CD14-positive monocyte (primary cell): ENCODE data around the gene HMGN1. TPM values are rescaled to one million over a fixed set of nuclear protein-coding genes. Genes with fewer than 3 reads are reported as not detected.

ENCODE experiments used
- DNase-seq, 3 donors: peaks; one replicate each; pipeline ENCODE4 v3.0.0-alpha.2; 2011 to 2022
- H2AFZ ChIP-seq: 2 replicates; pipeline ENCODE4 v1.6.0; 2012; ENCODE audit warnings: mild to moderate bottlenecking, low read depth, low read length, inconsistent platforms; ENCODE audit not compliant: insufficient read depth, poor library complexity, severe bottlenecking
- H3K27ac ChIP-seq, 2 donors: 1 replicate in 1 of 2; 2 replicates in 1 of 2; pipeline ENCODE4 v1.5.1; 2012 to 2013; ENCODE audit warnings: low read length in 2 of 2, control low read depth in 1 of 2, inconsistent platforms in 1 of 2, low read depth in 1 of 2, mild to moderate bottlenecking in 1 of 2
- H3K27me3 ChIP-seq, 2 donors: one replicate each; pipeline versions ENCODE4 v1.6.0 to v1.6.1; 2011 to 2013; ENCODE audit warnings: low read length in 2 of 2; ENCODE audit not compliant: control insufficient read depth in 2 of 2, insufficient read depth in 2 of 2
- H3K36me3 ChIP-seq, 2 donors: replicated peaks in 1 of 2; 1 replicate in 1 of 2; 2 replicates in 1 of 2; pipeline versions ENCODE4 v1.5.1 to v1.6.1; 2012 to 2013; ENCODE audit warnings: low read length in 2 of 2, control low read depth in 1 of 2, inconsistent platforms in 1 of 2, mild to moderate bottlenecking in 1 of 2; ENCODE audit not compliant: insufficient read depth in 2 of 2, control insufficient read depth in 1 of 2
- H3K4me1 ChIP-seq, 2 donors: 1 replicate in 1 of 2; 2 replicates in 1 of 2; pipeline versions ENCODE4 v1.5.1 to v1.6.1; 2012 to 2013; ENCODE audit warnings: low read length in 2 of 2, control low read depth in 1 of 2, inconsistent platforms in 1 of 2, mild to moderate bottlenecking in 1 of 2, moderate library complexity in 1 of 2; ENCODE audit not compliant: insufficient read depth in 2 of 2, control insufficient read depth in 1 of 2
- H3K4me2 ChIP-seq: replicated peaks from 2 replicates; pipeline ENCODE3; 2012; ENCODE audit warnings: low read length, moderate library complexity, mild to moderate bottlenecking; ENCODE audit not compliant: poor library complexity, severe bottlenecking; ENCODE audit errors: extremely low read depth
- H3K4me3 ChIP-seq, 3 experiments: fragments of 200-600 bp in 1 of 3; sonication (generic) in 1 of 3; replicated peaks in 1 of 3; 1 replicate in 2 of 3; 2 replicates in 1 of 3; pipeline ENCODE4 v1.5.1; 2011 to 2013; ENCODE audit warnings: low read length in 3 of 3, mild to moderate bottlenecking in 3 of 3, control low read depth in 2 of 3, low read depth in 2 of 3, inconsistent platforms in 1 of 3, moderate library complexity in 1 of 3
- H3K79me2 ChIP-seq: 2 replicates; pipeline ENCODE4 v1.6.0; 2012; ENCODE audit warnings: mild to moderate bottlenecking, control low read depth, inconsistent platforms, low read length, moderate library complexity; ENCODE audit not compliant: insufficient read depth
- H3K9ac ChIP-seq: 2 replicates; pipeline ENCODE4 v1.6.0; 2017; ENCODE audit warnings: low read length, mild to moderate bottlenecking; ENCODE audit not compliant: insufficient read depth, poor library complexity, severe bottlenecking
- H3K9me3 ChIP-seq, 2 donors: replicated peaks in 1 of 2; 1 replicate in 1 of 2; 2 replicates in 1 of 2; pipeline versions ENCODE4 v1.5.1 to v1.6.1; 2012 to 2013; ENCODE audit warnings: low read length in 2 of 2, control low read depth in 1 of 2; ENCODE audit not compliant: control insufficient read depth in 1 of 2, insufficient read depth in 1 of 2
- H4K20me1 ChIP-seq: 2 replicates; pipeline ENCODE4 v1.6.0; 2012; ENCODE audit warnings: mild to moderate bottlenecking, low read length, control low read depth, moderate library complexity; ENCODE audit not compliant: insufficient read depth
- H3K27ac Mint-ChIP-seq, 7 donors: one replicate each; pipeline ENCODE4 v1.8.0; 2020; ENCODE audit warnings: mild to moderate bottlenecking in 7 of 7, mixed read lengths in 7 of 7, moderate library complexity in 6 of 7, inconsistent platforms in 2 of 7
- H3K27me3 Mint-ChIP-seq, 3 donors: one replicate each; pipeline ENCODE4 v1.8.0; 2021 to 2022; ENCODE audit warnings: low read depth in 3 of 3, mild to moderate bottlenecking in 3 of 3, mixed read lengths in 3 of 3, moderate library complexity in 3 of 3, inconsistent platforms in 1 of 3
- H3K36me3 Mint-ChIP-seq, 2 donors: one replicate each; pipeline ENCODE4 v1.8.0; 2020; ENCODE audit warnings: mixed read lengths in 2 of 2, inconsistent platforms in 1 of 2, mild to moderate bottlenecking in 1 of 2
- H3K4me1 Mint-ChIP-seq: one replicate; pipeline ENCODE4 v1.8.0; 2020; ENCODE audit warnings: mild to moderate bottlenecking, mixed read lengths
- H3K4me3 Mint-ChIP-seq, 2 donors: one replicate each; pipeline ENCODE4 v1.8.0; 2020; ENCODE audit warnings: mild to moderate bottlenecking in 2 of 2, mixed read lengths in 2 of 2, moderate library complexity in 1 of 2
- H3K9me3 Mint-ChIP-seq, 7 donors: one replicate each; pipeline ENCODE4 v1.8.0; 2020 to 2022; ENCODE audit warnings: mixed read lengths in 7 of 7, mild to moderate bottlenecking in 6 of 7, moderate library complexity in 6 of 7, inconsistent platforms in 2 of 7
- WGBS: methylation state at CpG from one replicate; pipeline ENCODE4 v1.1.5; 2013; ENCODE audit warnings: missing lambda C conversion rate; ENCODE audit not compliant: insufficient coverage; 5-methylcytosine and 5-hydroxymethylcytosine counted together
- intact Hi-C, 2 donors: fragments of 100-400 bp; cut with micrococcal nuclease; formaldehyde crosslinking; loops; one replicate each; pipeline versions ENCODE4 v1.15.0 to v1.15.1; 2023
- polyA plus RNA-seq, 3 donors: library from polyadenylated mRNA; depleted of rRNA in 1 of 3; unstranded in 2 of 3; stranded (reverse) in 1 of 3; fragments of 300-500 nt in 2 of 3; fragments of >200 nt in 1 of 3; fragmentation: Illumina TruSeq in 2 of 3; gene quantifications; 1 replicate in 2 of 3; 2 replicates in 1 of 3; pipeline ENCODE4 v1.2.3, GENCODE V29; 2012 to 2021
- TF ChIP-seq, protein P1 (sequence below): fragments of 200-600 bp; IDR thresholded peaks from one replicate; pipeline ENCODE4 v1.8.0; 2022; ENCODE audit warnings: antibody characterized with exemption, mild to moderate bottlenecking

Gene HMGN1
- polyA plus RNA-seq, 3 donors = 59.8 to 74.7 (median 72.7) TPM

DNA sequence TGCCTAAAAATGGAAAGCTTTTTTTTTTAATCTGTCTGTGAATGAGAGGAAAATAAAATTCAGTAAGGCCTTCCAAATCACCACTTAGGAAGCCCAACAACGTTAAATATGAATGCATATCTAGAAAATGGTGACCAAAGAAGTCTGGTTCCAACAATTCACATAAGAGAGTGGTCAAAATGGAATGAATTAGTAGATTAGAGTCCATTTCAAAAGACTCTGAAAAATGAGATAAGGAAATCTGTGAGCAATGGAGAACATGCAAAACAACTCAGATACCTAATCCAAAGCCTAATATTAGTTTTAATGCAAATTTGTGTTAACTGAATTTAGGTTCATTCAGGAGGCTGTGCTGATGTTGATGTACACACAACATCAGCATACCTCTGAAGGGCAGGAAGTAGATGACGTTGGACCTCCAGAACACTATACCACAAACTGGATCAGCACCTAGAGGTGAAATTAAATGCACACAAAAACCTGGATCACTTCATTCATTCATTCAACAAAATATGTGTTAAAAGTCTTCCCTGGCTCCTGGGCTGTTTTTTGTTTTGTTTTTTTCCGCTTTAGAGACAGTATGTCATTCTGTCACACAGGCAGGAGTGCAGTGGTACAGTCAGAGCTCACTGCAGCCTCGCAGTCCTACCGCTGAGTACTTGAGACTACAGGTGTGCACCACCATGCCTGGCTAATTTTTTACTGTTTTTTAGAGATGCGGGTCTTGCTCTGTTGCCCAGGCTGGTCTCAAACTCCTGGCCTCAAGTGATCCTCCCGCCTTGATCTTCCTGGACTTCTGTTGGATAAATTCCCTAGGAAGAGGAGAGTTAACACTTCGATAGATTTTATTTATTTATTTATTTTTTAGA is 30.6 kb downstream of the HMGN1 start:
- H3K9me3 Mint-ChIP-seq = no peaks in the 10 kb centered on the region
- Histone ChIP-seq H3K27me3 (no peaks in the 10 kb centered on the region), H3K9me3 (no peaks in the 10 kb centered on the region), H3K79me2 (peaks cover 12% of the 10 kb centered on the region), H3K9ac (no peak overlapping the region), H3K36me3 (no peaks in the 10 kb centered on the region), H4K20me1 (no peaks in the 10 kb centered on the region), H2AFZ (peak overlapping the region; percentile 18), H3K4me2 (peak overlapping the region; percentile 62), H3K27ac (peak overlapping the region; percentile 39 to 76), H3K4me1 (peaks cover 26 to 33% of the 10 kb centered on the region in 2 donors), H3K4me3 (peak overlapping the region in 1 of 3 experiments; percentile 38)
- peaks cover 30% of the 10 kb centered on the region for H3K4me1 Mint-ChIP-seq
- DNase-seq = no peak
- intact Hi-C loops = loop anchor here in 1 of 2 donors (10.0 kb wide), 1 partner anchor 126 kb away; the partner anchor contains the start of gene LCA5L
- TF ChIP-seq, protein P1, sequence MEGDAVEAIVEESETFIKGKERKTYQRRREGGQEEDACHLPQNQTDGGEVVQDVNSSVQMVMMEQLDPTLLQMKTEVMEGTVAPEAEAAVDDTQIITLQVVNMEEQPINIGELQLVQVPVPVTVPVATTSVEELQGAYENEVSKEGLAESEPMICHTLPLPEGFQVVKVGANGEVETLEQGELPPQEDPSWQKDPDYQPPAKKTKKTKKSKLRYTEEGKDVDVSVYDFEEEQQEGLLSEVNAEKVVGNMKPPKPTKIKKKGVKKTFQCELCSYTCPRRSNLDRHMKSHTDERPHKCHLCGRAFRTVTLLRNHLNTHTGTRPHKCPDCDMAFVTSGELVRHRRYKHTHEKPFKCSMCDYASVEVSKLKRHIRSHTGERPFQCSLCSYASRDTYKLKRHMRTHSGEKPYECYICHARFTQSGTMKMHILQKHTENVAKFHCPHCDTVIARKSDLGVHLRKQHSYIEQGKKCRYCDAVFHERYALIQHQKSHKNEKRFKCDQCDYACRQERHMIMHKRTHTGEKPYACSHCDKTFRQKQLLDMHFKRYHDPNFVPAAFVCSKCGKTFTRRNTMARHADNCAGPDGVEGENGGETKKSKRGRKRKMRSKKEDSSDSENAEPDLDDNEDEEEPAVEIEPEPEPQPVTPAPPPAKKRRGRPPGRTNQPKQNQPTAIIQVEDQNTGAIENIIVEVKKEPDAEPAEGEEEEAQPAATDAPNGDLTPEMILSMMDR = no peak
- peaks cover 0 to 2% (median 2%) of the 10 kb centered on the region in 3 donors for H3K27me3 Mint-ChIP-seq
- H3K36me3 Mint-ChIP-seq = no peaks in the 10 kb centered on the region
- peak overlapping the region in 1 of 2 donors; percentile 52 for H3K4me3 Mint-ChIP-seq
- peak overlapping the region; percentile 50 to 88 (median 85) for H3K27ac Mint-ChIP-seq
- WGBS = 75% methylated on average over 4 of the region's 8 CpGs

DNA sequence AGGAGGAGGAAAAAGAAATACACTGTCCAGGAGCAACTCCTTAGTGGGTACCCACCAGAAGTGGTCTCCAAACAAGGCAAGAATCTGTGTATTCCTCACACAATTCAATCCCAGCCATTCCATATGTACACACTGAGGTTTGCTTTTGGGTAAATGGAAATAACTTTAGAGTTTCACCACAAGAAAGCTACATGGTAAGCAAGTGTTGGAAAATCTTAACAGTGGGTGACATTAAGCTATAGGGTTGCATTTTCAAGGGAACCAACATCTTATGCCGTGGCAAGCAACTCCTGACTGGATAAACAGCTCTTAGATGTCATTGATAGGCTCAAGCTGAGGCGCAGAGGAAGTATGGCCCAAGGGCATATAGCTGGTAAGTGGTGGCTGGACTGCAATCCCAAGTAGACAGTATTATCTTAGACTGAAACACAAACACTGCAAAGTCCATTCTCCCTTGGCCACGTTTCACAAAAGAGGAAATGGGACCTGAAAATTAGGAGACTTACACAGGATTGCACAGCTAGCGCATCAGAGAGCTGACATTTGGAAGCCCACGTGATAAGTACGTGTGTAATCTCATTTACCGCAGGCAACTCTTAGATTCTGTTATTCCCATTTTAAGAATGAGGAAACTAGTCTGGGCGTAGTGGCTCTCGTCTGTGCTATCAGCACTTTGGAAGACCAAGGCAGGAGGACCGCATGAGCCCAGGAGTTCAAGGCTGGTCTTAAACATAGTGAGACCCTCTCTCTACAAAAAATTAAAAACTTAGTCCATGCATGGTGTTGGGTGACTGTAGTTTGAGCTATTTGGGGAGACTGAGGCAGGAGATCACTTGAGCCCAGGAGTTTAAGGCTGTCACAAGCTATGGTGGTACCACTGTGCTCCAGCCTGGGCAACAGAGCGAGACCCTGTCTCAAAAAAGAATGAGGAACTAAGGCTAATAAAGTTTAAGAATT is 31.5 kb downstream of the HMGN1 start:
- no peaks in the 10 kb centered on the region for H3K9me3 Mint-ChIP-seq
- Histone ChIP-seq H4K20me1 (no peaks in the 10 kb centered on the region), H3K27me3 (no peaks in the 10 kb centered on the region), H3K4me3 (peak overlapping the region in 2 of 3 experiments; percentile 2 to 38), H3K79me2 (peaks cover 15% of the 10 kb centered on the region), H3K27ac (peak overlapping the region; percentile 39 to 76), H3K4me1 (peaks cover 26 to 33% of the 10 kb centered on the region in 2 donors), H3K9me3 (no peaks in the 10 kb centered on the region), H3K36me3 (no peaks in the 10 kb centered on the region), H3K9ac (no peak overlapping the region), H2AFZ (peak overlapping the region; percentile 18), H3K4me2 (peak overlapping the region; percentile 62)
- TF ChIP-seq, protein P1 = no peak
- peak overlapping the region; percentile 52 to 78 for H3K4me3 Mint-ChIP-seq
- peaks cover 30% of the 10 kb centered on the region for H3K4me1 Mint-ChIP-seq
- H3K27me3 Mint-ChIP-seq = peaks cover 0 to 2% (median 2%) of the 10 kb centered on the region in 3 donors
- H3K36me3 Mint-ChIP-seq = no peaks in the 10 kb centered on the region
- WGBS = 6% methylated on average over 7 of the region's 11 CpGs
- peak; percentile 87 to 93 (median 90) for DNase-seq
- intact Hi-C loops = loop anchor here (2.0 to 10.0 kb wide), 2 partner anchors 73 to 127 kb away; partner anchors contain the start of gene LCA5L (in 1 of the 2)
- H3K27ac Mint-ChIP-seq = peak overlapping the region; percentile 50 to 88 (median 85)
